Gastroesophageal sphincter (tissue), 3 donors: ENCODE measurements around the gene ARL16.

ENCODE experiments used
- POLR2AphosphoS5 ChIP-seq: sonication (generic); formaldehyde crosslinking; IDR thresholded peaks from one replicate; pipeline ENCODE4 v1.6.1; 2017; ENCODE audit warnings: antibody characterized with exemption
- TF ChIP-seq, protein P1 (sequence below), 4 experiments: fragments of 200-600 bp in 2 of 4; fragments of 450-650 bp in 2 of 4; sonication (generic) in 1 of 4; IDR thresholded peaks; one replicate each; pipeline ENCODE4 v1.5.1; 2017 to 2019; ENCODE audit warnings: antibody characterized with exemption in 4 of 4, mild to moderate bottlenecking in 2 of 4, moderate library complexity in 2 of 4

DNA sequence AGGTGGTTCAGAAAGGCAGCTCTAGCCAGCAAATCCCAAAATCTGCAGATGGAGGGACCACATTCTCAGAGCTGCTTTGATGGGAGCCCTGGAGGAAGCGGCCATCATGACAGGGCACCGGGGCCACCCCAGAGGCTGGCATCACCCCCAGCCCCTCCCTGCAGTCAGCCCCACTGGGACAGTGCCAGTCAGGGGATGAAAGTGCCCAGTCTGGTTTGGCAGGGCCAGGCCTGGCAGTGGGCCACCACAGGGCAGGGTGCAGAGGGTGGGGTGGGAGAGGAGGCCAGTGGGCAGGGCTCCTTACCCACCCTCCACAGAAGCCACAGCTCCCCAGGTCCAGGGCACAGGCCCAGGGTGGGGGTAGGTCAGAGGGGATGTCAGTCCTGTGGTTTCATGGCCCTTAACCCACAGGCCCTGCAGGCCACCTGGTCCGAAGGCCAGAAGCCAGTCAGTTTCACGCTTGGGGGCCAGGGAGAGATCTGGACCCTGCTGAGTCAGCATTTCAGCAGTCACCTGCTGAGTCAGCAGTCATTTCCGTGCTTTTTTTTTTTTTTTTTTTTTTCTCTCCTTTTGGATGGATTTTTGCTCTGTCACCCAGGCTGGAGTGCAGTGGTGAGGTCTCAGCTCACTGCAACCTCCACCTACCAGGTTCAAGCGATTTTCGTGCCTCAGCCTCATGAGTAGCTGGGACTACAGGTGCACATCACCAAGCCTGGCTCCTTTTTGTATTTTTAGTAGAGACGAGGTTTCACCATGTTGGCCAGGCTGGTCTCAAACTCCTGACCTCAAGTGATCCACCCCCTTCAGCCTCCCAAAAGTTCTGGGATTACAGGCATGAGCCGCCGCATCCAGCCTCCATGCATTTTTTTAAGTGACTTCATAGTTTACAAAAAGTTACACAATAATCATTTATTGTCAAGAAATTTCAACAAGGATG is 38.9 kb upstream of the ARL16 start:
- no peak for TF ChIP-seq POLR2AphosphoS5
- TF ChIP-seq, protein P1, sequence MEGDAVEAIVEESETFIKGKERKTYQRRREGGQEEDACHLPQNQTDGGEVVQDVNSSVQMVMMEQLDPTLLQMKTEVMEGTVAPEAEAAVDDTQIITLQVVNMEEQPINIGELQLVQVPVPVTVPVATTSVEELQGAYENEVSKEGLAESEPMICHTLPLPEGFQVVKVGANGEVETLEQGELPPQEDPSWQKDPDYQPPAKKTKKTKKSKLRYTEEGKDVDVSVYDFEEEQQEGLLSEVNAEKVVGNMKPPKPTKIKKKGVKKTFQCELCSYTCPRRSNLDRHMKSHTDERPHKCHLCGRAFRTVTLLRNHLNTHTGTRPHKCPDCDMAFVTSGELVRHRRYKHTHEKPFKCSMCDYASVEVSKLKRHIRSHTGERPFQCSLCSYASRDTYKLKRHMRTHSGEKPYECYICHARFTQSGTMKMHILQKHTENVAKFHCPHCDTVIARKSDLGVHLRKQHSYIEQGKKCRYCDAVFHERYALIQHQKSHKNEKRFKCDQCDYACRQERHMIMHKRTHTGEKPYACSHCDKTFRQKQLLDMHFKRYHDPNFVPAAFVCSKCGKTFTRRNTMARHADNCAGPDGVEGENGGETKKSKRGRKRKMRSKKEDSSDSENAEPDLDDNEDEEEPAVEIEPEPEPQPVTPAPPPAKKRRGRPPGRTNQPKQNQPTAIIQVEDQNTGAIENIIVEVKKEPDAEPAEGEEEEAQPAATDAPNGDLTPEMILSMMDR (IDR thresholded peaks at IDR 0.05): no peak
